ENCODE measurements around the gene WBP2NL. TPM values are rescaled to one million over a fixed set of nuclear protein-coding genes. Genes with fewer than 3 reads are reported as not detected.
A peak's percentile ranks its signal among the peaks of the same experiment; 100 is the strongest.

Gene WBP2NL
- total RNA-seq, 4 donors from 2014 or later = 2.1 to 4.0 (median 3.4) TPM

DNA sequence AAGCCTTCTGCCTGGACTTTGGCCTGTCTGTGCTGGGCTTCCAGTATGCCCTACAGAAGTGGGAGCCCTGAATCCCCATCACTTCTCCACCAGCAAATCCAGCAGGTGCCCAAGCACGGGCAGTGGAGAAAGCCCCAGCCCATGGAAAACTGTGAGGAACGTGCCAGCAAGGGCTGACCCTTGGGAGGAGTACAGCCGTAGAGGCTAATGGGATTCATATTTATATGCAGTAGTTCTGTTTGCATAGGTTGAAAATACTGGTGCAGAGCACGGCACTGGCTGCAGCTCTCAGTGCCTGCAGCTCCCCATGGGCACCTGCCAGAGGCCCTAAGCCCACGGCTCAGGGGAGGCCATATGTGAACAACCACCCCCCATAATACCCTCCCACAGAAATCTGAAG is 61.9 kb downstream of the WBP2NL start:
- peaks cover 0 to 10% (median 0%) of the 10 kb centered on the region in 4 donors for H3K9me3 ChIP-seq
- TF ChIP-seq, protein P1, sequence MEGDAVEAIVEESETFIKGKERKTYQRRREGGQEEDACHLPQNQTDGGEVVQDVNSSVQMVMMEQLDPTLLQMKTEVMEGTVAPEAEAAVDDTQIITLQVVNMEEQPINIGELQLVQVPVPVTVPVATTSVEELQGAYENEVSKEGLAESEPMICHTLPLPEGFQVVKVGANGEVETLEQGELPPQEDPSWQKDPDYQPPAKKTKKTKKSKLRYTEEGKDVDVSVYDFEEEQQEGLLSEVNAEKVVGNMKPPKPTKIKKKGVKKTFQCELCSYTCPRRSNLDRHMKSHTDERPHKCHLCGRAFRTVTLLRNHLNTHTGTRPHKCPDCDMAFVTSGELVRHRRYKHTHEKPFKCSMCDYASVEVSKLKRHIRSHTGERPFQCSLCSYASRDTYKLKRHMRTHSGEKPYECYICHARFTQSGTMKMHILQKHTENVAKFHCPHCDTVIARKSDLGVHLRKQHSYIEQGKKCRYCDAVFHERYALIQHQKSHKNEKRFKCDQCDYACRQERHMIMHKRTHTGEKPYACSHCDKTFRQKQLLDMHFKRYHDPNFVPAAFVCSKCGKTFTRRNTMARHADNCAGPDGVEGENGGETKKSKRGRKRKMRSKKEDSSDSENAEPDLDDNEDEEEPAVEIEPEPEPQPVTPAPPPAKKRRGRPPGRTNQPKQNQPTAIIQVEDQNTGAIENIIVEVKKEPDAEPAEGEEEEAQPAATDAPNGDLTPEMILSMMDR (IDR thresholded peaks at IDR 0.05) = no peak
- no peak for TF ChIP-seq POLR2A (IDR thresholded peaks at IDR 0.05)
- H3K4me1 ChIP-seq = no peaks in the 10 kb centered on the region
- H3K4me3 ChIP-seq = no peak overlapping the region
- H3K36me3 ChIP-seq = peaks cover 0 to 44% (median 0%) of the 10 kb centered on the region in 3 donors
- DNase-seq = no peak
- no peaks in the 10 kb centered on the region for H3K27me3 ChIP-seq
- H3K27ac ChIP-seq = no peak overlapping the region

DNA sequence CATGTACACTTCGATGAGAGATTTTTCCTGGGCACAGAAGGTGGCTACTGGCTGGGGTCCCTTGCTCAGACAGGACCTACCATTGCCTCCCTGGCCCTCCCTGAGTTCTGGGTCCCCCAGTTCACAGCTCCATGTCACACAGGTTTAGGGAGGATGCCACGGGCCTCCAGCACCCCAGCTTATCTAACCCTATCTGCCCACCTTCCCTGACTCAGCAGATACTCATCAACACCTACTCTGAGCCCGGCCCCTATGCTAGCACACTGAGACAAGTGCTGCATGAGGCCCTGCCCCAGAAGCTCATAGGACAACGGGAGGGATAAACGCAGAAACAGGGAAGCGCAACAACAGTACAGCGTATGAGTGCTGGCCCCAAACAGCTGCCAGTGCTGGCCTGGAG is 62.5 kb downstream of the WBP2NL start:
- Histone ChIP-seq H3K4me1 (no peaks in the 10 kb centered on the region), H3K27ac (no peak overlapping the region), H3K4me3 (no peak overlapping the region), H3K9me3 (peaks cover 0 to 10% (median 0%) of the 10 kb centered on the region in 4 donors), H3K36me3 (peaks cover 0 to 50% (median 0%) of the 10 kb centered on the region in 3 donors), H3K27me3 (no peaks in the 10 kb centered on the region)
- TF ChIP-seq, protein P1 (IDR thresholded peaks at IDR 0.05) = no peak
- no peak for TF ChIP-seq POLR2A (IDR thresholded peaks at IDR 0.05)
- peak in 1 of 3 donors; percentile 30 for DNase-seq

GRCh38 chr22:42062506-42063170 is 64.0 kb downstream of the WBP2NL start:
- H3K27ac ChIP-seq = no peak overlapping the region

DNA sequence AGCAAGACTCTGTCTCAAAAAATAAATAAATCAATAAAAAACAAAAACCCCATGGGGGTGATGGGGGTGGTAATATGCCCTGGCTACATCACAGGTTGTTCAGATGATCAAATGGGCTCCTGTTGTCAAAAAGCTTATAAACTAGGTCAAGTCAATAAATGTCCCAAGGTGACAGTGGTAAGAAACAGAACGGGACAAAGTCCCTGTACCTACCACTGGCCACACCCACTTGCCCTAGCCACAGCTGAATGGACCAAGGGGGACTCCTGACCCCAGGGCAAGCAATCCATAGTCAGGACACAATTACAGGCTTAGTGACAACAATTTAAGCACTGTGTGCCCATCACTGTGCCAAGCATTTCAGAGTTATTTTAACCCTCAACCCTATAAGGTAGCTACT is 66.0 kb downstream of the WBP2NL start:
- H3K4me3 ChIP-seq = no peak overlapping the region
- H3K27me3 ChIP-seq = no peaks in the 10 kb centered on the region
- TF ChIP-seq, protein P1 (IDR thresholded peaks at IDR 0.05) = no peak
- TF ChIP-seq POLR2A (IDR thresholded peaks at IDR 0.05) = no peak
- H3K9me3 ChIP-seq = no peaks in the 10 kb centered on the region
- peak in 2 of 3 donors; percentile 74 for DNase-seq
- H3K4me1 ChIP-seq = peaks cover 0 to 2% (median under 1%) of the 10 kb centered on the region in 4 donors
- H3K27ac ChIP-seq = peak overlapping the region in 2 of 4 donors; percentile 65 to 86
- peaks cover 0 to 69% (median 0%) of the 10 kb centered on the region in 3 donors for H3K36me3 ChIP-seq

More at GRCh38 chr22:42062506-42063170, 64.0 kb downstream of the WBP2NL start:
- H3K36me3 ChIP-seq = peaks cover 0 to 66% (median 0%) of the 10 kb centered on the region in 3 donors
- H3K9me3 ChIP-seq = no peaks in the 10 kb centered on the region
- peak in 1 of 3 donors; percentile 30 for DNase-seq
- H3K27me3 ChIP-seq = no peaks in the 10 kb centered on the region
- no peaks in the 10 kb centered on the region for H3K4me1 ChIP-seq
- TF ChIP-seq, protein P1 (IDR thresholded peaks at IDR 0.05) = no peak
- TF ChIP-seq POLR2A (IDR thresholded peaks at IDR 0.05) = no peak
- no peak overlapping the region for H3K4me3 ChIP-seq

DNA sequence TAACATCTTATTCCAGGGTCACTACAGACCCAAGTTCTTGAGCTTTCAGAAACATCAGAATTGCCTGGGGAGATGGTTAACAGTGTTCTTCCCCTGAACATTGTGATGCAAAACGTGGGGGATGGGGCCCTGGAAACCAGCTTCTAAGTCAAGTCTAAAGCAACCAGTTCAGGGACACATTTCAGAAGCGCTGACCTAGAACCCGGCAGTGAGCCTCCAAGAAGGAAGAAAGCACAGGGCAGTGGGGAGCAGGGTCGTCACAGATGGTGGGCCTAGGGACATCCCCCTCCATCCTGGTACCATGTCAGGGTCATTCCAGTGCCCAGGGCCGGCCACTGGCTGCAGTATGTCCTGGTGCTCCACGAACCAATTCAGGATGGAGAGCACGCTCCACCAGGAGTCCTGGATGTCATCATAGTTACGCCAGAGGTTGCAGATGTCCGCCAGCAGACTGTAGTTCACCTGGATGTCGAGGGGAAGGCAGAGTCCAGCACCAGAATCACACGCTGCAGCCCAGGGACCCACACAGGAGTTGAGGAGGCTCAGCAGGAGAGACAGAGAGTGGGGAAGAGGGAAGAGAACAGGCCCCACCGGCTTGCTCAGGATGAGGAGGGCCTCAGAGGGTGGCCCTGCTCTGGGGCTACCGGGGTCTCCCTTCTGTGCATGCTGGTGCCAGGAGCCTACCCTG is 67.0 kb downstream of the WBP2NL start:
- peak in 1 of 3 donors; percentile 38 for DNase-seq
- Histone ChIP-seq H3K27ac (peak overlapping the region in 2 of 4 donors; percentile 65 to 86), H3K36me3 (peaks cover 0 to 59% (median 0%) of the 10 kb centered on the region in 3 donors)

More for the DNA sequence above, 67.0 kb downstream of the WBP2NL start:
- Histone ChIP-seq H3K9me3 (no peaks in the 10 kb centered on the region), H3K4me3 (no peak overlapping the region), H3K27me3 (no peaks in the 10 kb centered on the region), H3K4me1 (peaks cover 3 to 7% (median 6%) of the 10 kb centered on the region in 4 donors)
- TF ChIP-seq POLR2A (IDR thresholded peaks at IDR 0.05) = no peak
- TF ChIP-seq, protein P1 (IDR thresholded peaks at IDR 0.05) = no peak
